HepG2 (cell line): Measurements from ENCODE around the gene SLC2A10. TPM values are rescaled to one million over a fixed set of nuclear protein-coding genes. Genes with fewer than 3 reads are reported as not detected.

Experiments
- BCL3 ChIP-seq: sonication (generic); formaldehyde crosslinking; IDR thresholded peaks from 2 replicates; pipeline ENCODE4 v1.5.1; 2020; ENCODE audit warnings: mild to moderate bottlenecking, missing genetic modification reagents, moderate library complexity
- BRD4 ChIP-seq: sonication (generic); formaldehyde crosslinking; IDR thresholded peaks from 2 replicates; pipeline ENCODE4 v1.4.0; 2020; ENCODE audit warnings: missing genetic modification reagents
- CEBPZ ChIP-seq: IDR thresholded peaks from 2 replicates; pipeline ENCODE4 v1.6.1; 2012; ENCODE audit warnings: low read length, improper control_type of control experiment
- FOXO1 ChIP-seq: sonication (generic); formaldehyde crosslinking; IDR thresholded peaks from 2 replicates; pipeline ENCODE4 v1.4.0; 2020; ENCODE audit warnings: missing genetic modification reagents
- HMG20B ChIP-seq: conservative IDR thresholded peaks from 2 replicates; pipeline ENCODE4 v1.6.1; 2016; ENCODE audit warnings: missing genetic modification reagents, missing compliant biosample characterization
- MIER2 ChIP-seq: IDR thresholded peaks from 2 replicates; pipeline ENCODE4 v1.6.1; 2016; ENCODE audit warnings: missing biosample characterization, missing genetic modification reagents
- MTA3 ChIP-seq: sonication (generic); formaldehyde crosslinking; IDR thresholded peaks from 2 replicates; pipeline ENCODE4 v1.4.0; 2020; ENCODE audit warnings: missing genetic modification reagents
- MXD1 ChIP-seq: sonication (generic); formaldehyde crosslinking; IDR thresholded peaks from 2 replicates; pipeline ENCODE4 v1.4.0; 2020; ENCODE audit warnings: mild to moderate bottlenecking, missing genetic modification reagents
- MXI1 ChIP-seq: IDR thresholded peaks from 3 replicates; pipeline ENCODE4 v1.6.1; 2012; ENCODE audit warnings: low read depth, low read length, inconsistent platforms, borderline replicate concordance
- NFE2L1 ChIP-seq: sonication (generic); formaldehyde crosslinking; IDR thresholded peaks from 2 replicates; pipeline ENCODE4 v1.4.0; 2020; ENCODE audit warnings: missing genetic modification reagents, mild to moderate bottlenecking, borderline replicate concordance
- RAD21 ChIP-seq: fragments of 450-650 bp; formaldehyde crosslinking; IDR thresholded peaks from 2 replicates; pipeline ENCODE4 v1.5.0; 2020; ENCODE audit warnings: mild to moderate bottlenecking
- RARG ChIP-seq: sonication (generic); formaldehyde crosslinking; IDR thresholded peaks from 2 replicates; pipeline ENCODE4 v1.4.0; 2020; ENCODE audit warnings: low read depth, mild to moderate bottlenecking, missing genetic modification reagents
- RBM22 ChIP-seq: fragments of 200-400 bp; formaldehyde crosslinking; optimal IDR thresholded peaks from 2 replicates; pipeline ENCODE3; 2017; ENCODE audit warnings: mild to moderate bottlenecking, low read length, moderate library complexity
- SP140L ChIP-seq: sonication (generic); formaldehyde crosslinking; IDR thresholded peaks from 2 replicates; pipeline ENCODE4 v1.4.0; 2020; ENCODE audit warnings: missing genetic modification reagents, borderline replicate concordance
- SPEN ChIP-seq: sonication (generic); formaldehyde crosslinking; IDR thresholded peaks from 2 replicates; pipeline ENCODE4 v1.5.1; 2020; ENCODE audit warnings: low read depth, mild to moderate bottlenecking, missing genetic modification reagents
- SRY ChIP-seq: sonication (generic); formaldehyde crosslinking; IDR thresholded peaks from 2 replicates; pipeline ENCODE4 v1.8.0; 2022; ENCODE audit warnings: mild to moderate bottlenecking, missing genetic modification reagents
- THAP9 ChIP-seq: sonication (generic); formaldehyde crosslinking; IDR thresholded peaks from 2 replicates; pipeline ENCODE4; 2020; ENCODE audit warnings: missing genetic modification reagents, mild to moderate bottlenecking, borderline replicate concordance
- TRIM24 ChIP-seq: sonication (generic); formaldehyde crosslinking; IDR thresholded peaks from 2 replicates; pipeline ENCODE4 v1.8.0; 2022; ENCODE audit warnings: mild to moderate bottlenecking, missing genetic modification reagents
- ZFAT ChIP-seq: sonication (generic); formaldehyde crosslinking; conservative IDR thresholded peaks from 2 replicates; pipeline ENCODE4 v1.8.1; 2023; ENCODE audit warnings: missing genetic modification reagents, inconsistent platforms
- ZMYM3 ChIP-seq: sonication (generic); formaldehyde crosslinking; IDR thresholded peaks from 2 replicates; pipeline ENCODE4 v1.5.1; 2020; ENCODE audit warnings: mild to moderate bottlenecking, missing genetic modification reagents
- ZNF431 ChIP-seq: sonication (generic); formaldehyde crosslinking; IDR thresholded peaks from 2 replicates; pipeline ENCODE4 v1.9.0; 2022; ENCODE audit warnings: missing genetic modification reagents, low read depth, mild to moderate bottlenecking, borderline replicate concordance
- ZNF552 ChIP-seq: sonication (generic); formaldehyde crosslinking; IDR thresholded peaks from 2 replicates; pipeline ENCODE4 v1.9.0; 2022; ENCODE audit warnings: missing genetic modification reagents, mild to moderate bottlenecking, borderline replicate concordance
- polyA plus RNA-seq, 8 experiments: library from polyadenylated mRNA; depleted of rRNA in 3 of 8; stranded (reverse) in 7 of 8; unstranded in 1 of 8; fragments of >200 nt; fragmentation: Illumina TruSeq in 4 of 8; extraction: Trizol in 4 of 8; gene quantifications; 2 replicates each; pipeline versions ENCODE4 v1.2.1 to v1.2.3, GENCODE V29; 2011 to 2016; ENCODE audit warnings: low read depth in 4 of 8, missing spikeins in 1 of 8, mixed read lengths in 1 of 8; ENCODE audit not compliant: insufficient read depth in 1 of 8
- total RNA-seq, 5 experiments: library from RNA; depleted of rRNA; stranded (reverse); fragments of >200 nt; fragmentation: Illumina TruSeq; extraction: Trizol; gene quantifications; 2 replicates each; pipeline ENCODE4 v1.2.3, GENCODE V29; 2016; ENCODE audit warnings: low read depth in 1 of 5

SLC2A10 gene
- total and polyA plus RNA-seq, 2 of the 13 experiments (the other 11 are each of a cell fraction or from before 2014, with no cell fraction given), result 16.0 to 18.4 TPM

- no peak for TF ChIP-seq ZNF552 (CRISPR knock-in tag)
- TF ChIP-seq SPEN (CRISPR knock-in tag), result peak; percentile 47; the same call in 1 of the 2 replicates
- peak; percentile 63; the same call in 1 of the 2 replicates for TF ChIP-seq MIER2 (CRISPR knock-in tag)
- no peak for TF ChIP-seq RARG
- TF ChIP-seq HMG20B (CRISPR knock-in tag), result peak; percentile 93
- no peak for TF ChIP-seq RBM22
- TF ChIP-seq ZMYM3 (CRISPR knock-in tag), result peak; percentile 90
- TF ChIP-seq NFE2L1 (CRISPR knock-in tag), result no peak
- no peak for TF ChIP-seq THAP9 (CRISPR knock-in tag)
- no peak for TF ChIP-seq SP140L (CRISPR knock-in tag)
- TF ChIP-seq RAD21 (CRISPR knock-in tag), result peak; percentile 23; the same call in 1 of the 2 replicates
- no peak for TF ChIP-seq MTA3
- TF ChIP-seq ZFAT (CRISPR knock-in tag), result no peak
- no peak for TF ChIP-seq MXD1
- peak; percentile 93; the same call in 1 of the 2 replicates for TF ChIP-seq TRIM24 (CRISPR knock-in tag)
- TF ChIP-seq BCL3 (CRISPR knock-in tag), result peak; percentile 77
- peak; percentile 57; the same call in 1 of the 2 replicates for TF ChIP-seq SRY (CRISPR knock-in tag)
- TF ChIP-seq CEBPZ, result no peak
- TF ChIP-seq MXI1, result peak; percentile 60; the same call in 1 of the 3 replicates
- peak; percentile 98 for TF ChIP-seq FOXO1
- TF ChIP-seq ZNF431 (CRISPR knock-in tag), result no peak
- peak; percentile 99 for TF ChIP-seq BRD4 (CRISPR knock-in tag)
These were observed 38.6 kb upstream of the SLC2A10 start (continued) for GRCh38 chr20:46670585-46671584.
